ENCODE data around the gene FOLR3. TPM values are rescaled to one million over a fixed set of nuclear protein-coding genes. Genes with fewer than 3 reads are reported as not detected.

Gene FOLR3
- total RNA-seq, 4 donors from 2014 or later: 0.35 TPM; not detected in 3

- Histone ChIP-seq H3K9me3 (no peaks in the 10 kb centered on the region), H3K27ac (no peak overlapping the region), H3K27me3 (peaks cover 0 to 3% (median 0%) of the 10 kb centered on the region in 4 donors), H3K36me3 (no peaks in the 10 kb centered on the region), H3K4me3 (no peak overlapping the region), H3K4me1 (peaks cover 0 to 16% (median 4%) of the 10 kb centered on the region in 3 donors)
- intact Hi-C loops (cut with DNase I): no loop called here
- no peak for DNase-seq
- TF ChIP-seq CTCF (IDR thresholded peaks at IDR 0.05) (no peak), POLR2A (IDR thresholded peaks at IDR 0.05) (no peak)
- 88 to 100% methylated on average over 1 to 3 of the region's 3 CpGs for WGBS, 2 donors
Observed at GRCh38 chr11:72123117-72123653, 12.3 kb upstream of the FOLR3 start.

DNA sequence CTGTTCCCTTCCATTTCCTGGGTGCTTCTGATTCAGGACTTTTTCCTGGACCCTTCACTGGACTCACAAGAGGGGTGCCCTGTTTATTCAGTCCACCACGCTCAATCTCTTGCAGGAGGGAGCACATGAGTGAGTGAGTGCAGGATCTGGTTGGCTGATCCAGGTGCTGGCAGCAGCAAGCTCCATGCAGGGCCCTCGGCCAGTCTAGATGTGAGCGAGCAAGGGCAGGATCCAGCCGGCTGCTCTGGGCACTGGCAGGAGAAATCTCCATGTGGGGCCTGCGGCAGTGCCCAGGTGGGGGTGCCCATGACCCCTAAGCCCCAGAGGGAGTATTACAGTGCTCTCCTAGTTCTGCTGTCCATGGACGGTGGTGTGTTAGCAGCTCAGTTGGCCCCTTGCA is 11.5 kb upstream of the FOLR3 start:
- H3K4me3 ChIP-seq: no peak overlapping the region
- intact Hi-C loops (cut with DNase I): no loop called here
- DNase-seq: no peak
- H3K9me3 ChIP-seq: no peaks in the 10 kb centered on the region
- no peak overlapping the region for H3K27ac ChIP-seq
- H3K4me1 ChIP-seq: peaks cover 0 to 16% (median 4%) of the 10 kb centered on the region in 3 donors
- H3K36me3 ChIP-seq: no peaks in the 10 kb centered on the region
- WGBS, 2 donors: 40 to 100% methylated on average over 1 of the region's 6 CpGs
- H3K27me3 ChIP-seq: no peaks in the 10 kb centered on the region
- no peak for TF ChIP-seq POLR2A (IDR thresholded peaks at IDR 0.05)
- no peak for TF ChIP-seq CTCF (IDR thresholded peaks at IDR 0.05)

GRCh38 chr11:72125956-72126355 is 9.6 kb upstream of the FOLR3 start:
- DNase-seq: no peak
- H3K9me3 ChIP-seq: no peaks in the 10 kb centered on the region
- H3K4me3 ChIP-seq: no peak overlapping the region
- intact Hi-C loops (cut with DNase I): no loop called here
- no peaks in the 10 kb centered on the region for H3K36me3 ChIP-seq
- no peaks in the 10 kb centered on the region for H3K27me3 ChIP-seq
- peaks cover 0 to 16% (median 4%) of the 10 kb centered on the region in 3 donors for H3K4me1 ChIP-seq
- 24 to 25% methylated on average over 1 of the region's 1 CpG for WGBS, 2 donors
- H3K27ac ChIP-seq: no peak overlapping the region
- TF ChIP-seq CTCF (IDR thresholded peaks at IDR 0.05): no peak
- no peak for TF ChIP-seq POLR2A (IDR thresholded peaks at IDR 0.05)

- TF ChIP-seq POLR2A (IDR thresholded peaks at IDR 0.05): no peak
- no peak for TF ChIP-seq CTCF (IDR thresholded peaks at IDR 0.05)
- Histone ChIP-seq H3K4me3 (no peak overlapping the region), H3K9me3 (no peaks in the 10 kb centered on the region), H3K27me3 (no peaks in the 10 kb centered on the region), H3K27ac (no peak overlapping the region), H3K36me3 (no peaks in the 10 kb centered on the region), H3K4me1 (peaks cover 0 to 16% (median 4%) of the 10 kb centered on the region in 3 donors)
- intact Hi-C loops (cut with DNase I): no loop called here
- no peak for DNase-seq
- WGBS, 2 donors: 51 to 66% methylated on average over 2 of the region's 2 CpGs
Observed at GRCh38 chr11:72127923-72128322, 7.6 kb upstream of the FOLR3 start.

DNA sequence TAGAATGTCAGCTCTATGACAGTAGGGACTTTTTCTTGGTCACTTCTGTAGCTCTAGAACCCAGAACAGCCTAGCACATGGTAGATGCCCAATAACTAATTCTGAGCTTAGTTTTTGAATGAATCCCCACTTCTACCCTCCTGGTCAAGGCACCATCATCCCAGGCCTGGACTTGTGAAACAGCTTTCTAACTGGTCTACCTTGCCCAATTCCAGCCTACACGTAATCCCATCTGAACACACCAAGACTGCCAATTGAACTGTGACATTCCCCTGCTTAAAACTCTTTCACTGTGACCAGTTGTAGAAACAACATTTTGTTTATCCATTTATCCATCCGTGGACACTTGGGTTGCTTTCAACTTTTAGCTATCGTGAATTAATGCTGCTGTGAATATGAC is 6.1 kb upstream of the FOLR3 start:
- TF ChIP-seq CTCF (IDR thresholded peaks at IDR 0.05) (no peak), POLR2A (IDR thresholded peaks at IDR 0.05) (no peak)
- 86% methylated on average over 3 of the region's 3 CpGs for WGBS, 2 donors

More for the DNA sequence above, 6.1 kb upstream of the FOLR3 start:
- DNase-seq: no peak
- Histone ChIP-seq H3K27me3 (no peaks in the 10 kb centered on the region), H3K27ac (no peak overlapping the region), H3K9me3 (no peaks in the 10 kb centered on the region), H3K36me3 (no peaks in the 10 kb centered on the region), H3K4me3 (no peak overlapping the region), H3K4me1 (peaks cover 0 to 6% (median 0%) of the 10 kb centered on the region in 3 donors)
- intact Hi-C loops (cut with DNase I): no loop called here
